ENCODE measurements around the gene RPH3AL. TPM values are rescaled to one million over a fixed set of nuclear protein-coding genes. Genes with fewer than 3 reads are reported as not detected.

The RPH3AL gene
- total RNA-seq, 1 experiment from 2014 or later, result 24.9 TPM

GRCh38 chr17:227078-227945 lies 125.3 kb downstream of the RPH3AL start:
- Histone ChIP-seq H2AFZ (ENCODE audit: low read length) (no peak overlapping the region), H3K4me2 (ENCODE audit: low read length) (no peak overlapping the region), H3K9me2 (replicated peaks; ENCODE audit: low read length) (no peaks in the 10 kb centered on the region), H3K79me2 (ENCODE audit: low read length) (no peaks in the 10 kb centered on the region), H3K36me3 (ENCODE audit: low read depth, low read length) (no peaks in the 10 kb centered on the region), H3K9ac (ENCODE audit: low read length) (no peak overlapping the region), H3K27me3 (ENCODE audit: low read length) (no peaks in the 10 kb centered on the region), H3F3A (ENCODE audit: low read length, unreplicated experiment) (no peaks in the 10 kb centered on the region), H4K20me1 (ENCODE audit: low read length) (no peaks in the 10 kb centered on the region), H3K9me3 (ENCODE audit: low read length) (no peaks in the 10 kb centered on the region), H3K4me1 (ENCODE audit: insufficient read depth, low read length) (no peaks in the 10 kb centered on the region), H3K27ac (ENCODE audit: low read length) (no peak overlapping the region), H3K4me3 (ENCODE audit: low read length) (no peak overlapping the region)
- CTCF ChIA-PET, result no interaction called here
- no peak for ATAC-seq
- no peak for DNase-seq
- intact Hi-C loops (cut with micrococcal nuclease), result no loop called here
- BruUV-seq (replicated peaks), result no TSS peak
- TF ChIP-seq EZH2 (IDR thresholded peaks at IDR 0.05; ENCODE audit: low read length, unreplicated experiment), result no peak
- TF ChIP-seq EZH2phosphoT487 (IDR thresholded peaks at IDR 0.05; ENCODE audit: borderline replicate concordance, low read length), result no peak
- TF ChIP-seq, protein P1, sequence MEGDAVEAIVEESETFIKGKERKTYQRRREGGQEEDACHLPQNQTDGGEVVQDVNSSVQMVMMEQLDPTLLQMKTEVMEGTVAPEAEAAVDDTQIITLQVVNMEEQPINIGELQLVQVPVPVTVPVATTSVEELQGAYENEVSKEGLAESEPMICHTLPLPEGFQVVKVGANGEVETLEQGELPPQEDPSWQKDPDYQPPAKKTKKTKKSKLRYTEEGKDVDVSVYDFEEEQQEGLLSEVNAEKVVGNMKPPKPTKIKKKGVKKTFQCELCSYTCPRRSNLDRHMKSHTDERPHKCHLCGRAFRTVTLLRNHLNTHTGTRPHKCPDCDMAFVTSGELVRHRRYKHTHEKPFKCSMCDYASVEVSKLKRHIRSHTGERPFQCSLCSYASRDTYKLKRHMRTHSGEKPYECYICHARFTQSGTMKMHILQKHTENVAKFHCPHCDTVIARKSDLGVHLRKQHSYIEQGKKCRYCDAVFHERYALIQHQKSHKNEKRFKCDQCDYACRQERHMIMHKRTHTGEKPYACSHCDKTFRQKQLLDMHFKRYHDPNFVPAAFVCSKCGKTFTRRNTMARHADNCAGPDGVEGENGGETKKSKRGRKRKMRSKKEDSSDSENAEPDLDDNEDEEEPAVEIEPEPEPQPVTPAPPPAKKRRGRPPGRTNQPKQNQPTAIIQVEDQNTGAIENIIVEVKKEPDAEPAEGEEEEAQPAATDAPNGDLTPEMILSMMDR (conservative IDR thresholded peaks at IDR 0.05; ENCODE audit: low read depth, low read length), result no peak
- POLR2A ChIA-PET (ENCODE audit: unreplicated experiment), result no interaction called here

GRCh38 chr17:226108-227077 lies 126.2 kb downstream of the RPH3AL start:
- intact Hi-C loops (cut with micrococcal nuclease), result no loop called here
- Histone ChIP-seq H3K4me1 (ENCODE audit: insufficient read depth, low read length) (no peaks in the 10 kb centered on the region), H3K9me2 (replicated peaks; ENCODE audit: low read length) (no peaks in the 10 kb centered on the region), H3F3A (ENCODE audit: low read length, unreplicated experiment) (no peaks in the 10 kb centered on the region), H4K20me1 (ENCODE audit: low read length) (no peaks in the 10 kb centered on the region), H3K27me3 (ENCODE audit: low read length) (no peaks in the 10 kb centered on the region), H3K9ac (ENCODE audit: low read length) (no peak overlapping the region), H3K4me2 (ENCODE audit: low read length) (no peak overlapping the region), H3K27ac (ENCODE audit: low read length) (no peak overlapping the region), H3K79me2 (ENCODE audit: low read length) (no peaks in the 10 kb centered on the region), H3K36me3 (ENCODE audit: low read depth, low read length) (no peaks in the 10 kb centered on the region), H3K9me3 (ENCODE audit: low read length) (no peaks in the 10 kb centered on the region), H3K4me3 (ENCODE audit: low read length) (no peak overlapping the region), H2AFZ (ENCODE audit: low read length) (no peak overlapping the region)
- ChIA-PET CTCF (no interaction called here), POLR2A (ENCODE audit: unreplicated experiment) (no interaction called here)
- TF ChIP-seq EZH2phosphoT487 (IDR thresholded peaks at IDR 0.05; ENCODE audit: borderline replicate concordance, low read length) (no peak), EZH2 (IDR thresholded peaks at IDR 0.05; ENCODE audit: low read length, unreplicated experiment) (no peak)
- TF ChIP-seq, protein P1 (conservative IDR thresholded peaks at IDR 0.05; ENCODE audit: low read depth, low read length), result no peak
- BruUV-seq (replicated peaks), result no TSS peak
- DNase-seq, result no peak
- ATAC-seq, result no peak

Measured in PC-3 (cell line).